HG02840 (cell line): ENCODE measurements around the gene CHD1.
A peak's percentile ranks its signal among the peaks of the same experiment; 100 is the strongest.
"Not testable (repeated sequence)": the region's sequence is repeated elsewhere in the genome, so short reads cannot be mapped to it uniquely, and the experiment has no call there.

ENCODE experiments used
- ATAC-seq: cut with Tn5 transposase; IDR thresholded peaks from one replicate; pipeline ENCODE4 v1.9.1; 2021; ENCODE audit warnings: mild to moderate bottlenecking, moderate library complexity, moderate number of reproducible peaks; ENCODE audit not compliant: unreplicated experiment, low FRiP score

CHD1 gene

DNA sequence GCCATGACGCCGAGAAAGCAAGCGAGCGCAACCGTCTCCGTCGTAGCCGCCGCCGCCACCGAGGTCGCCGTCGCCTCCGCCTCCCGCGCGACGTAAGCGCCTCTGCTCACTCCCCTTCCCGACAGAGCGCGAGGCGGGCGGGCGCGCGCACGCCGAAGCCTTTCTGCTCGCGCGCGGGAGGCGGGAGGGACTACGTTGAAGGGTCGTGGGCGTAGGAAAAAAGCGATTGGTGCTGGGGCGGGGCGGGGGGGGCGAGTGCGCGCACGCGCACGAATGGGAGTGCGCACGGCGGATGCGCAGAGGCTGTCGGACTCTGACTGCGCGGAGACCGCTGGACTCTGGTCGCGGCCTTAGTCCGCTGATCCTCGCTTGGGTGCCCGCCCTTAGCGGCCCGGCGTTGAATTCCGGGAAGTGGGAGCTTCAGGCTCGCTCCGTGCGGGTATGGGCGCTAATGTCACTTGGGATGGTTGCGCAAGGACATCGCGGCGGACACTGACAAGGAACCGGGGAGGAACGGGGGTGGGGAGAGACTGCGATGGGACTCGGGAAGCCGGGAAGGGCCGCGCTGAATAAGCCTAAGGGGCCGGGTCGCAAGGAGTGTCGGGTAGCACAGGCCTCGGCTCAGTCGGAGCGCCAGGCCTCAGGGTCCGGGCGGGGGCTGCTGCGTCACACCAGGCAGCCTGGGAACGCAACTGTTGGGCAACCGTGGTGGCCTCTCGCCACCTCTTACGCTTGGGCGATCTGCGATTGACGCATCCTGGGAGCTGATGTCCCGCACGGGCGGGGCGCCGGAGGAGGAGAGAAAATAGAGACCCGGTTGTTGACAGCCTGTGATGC, at the start of gene CHD1:
Gene CHD1, minus strand, starts transcription at position 135 of the 837 bp plus-strand sequence. CDS start 2,621 bp downstream, outside the sequence.
- peak; percentile 57 for ATAC-seq

DNA sequence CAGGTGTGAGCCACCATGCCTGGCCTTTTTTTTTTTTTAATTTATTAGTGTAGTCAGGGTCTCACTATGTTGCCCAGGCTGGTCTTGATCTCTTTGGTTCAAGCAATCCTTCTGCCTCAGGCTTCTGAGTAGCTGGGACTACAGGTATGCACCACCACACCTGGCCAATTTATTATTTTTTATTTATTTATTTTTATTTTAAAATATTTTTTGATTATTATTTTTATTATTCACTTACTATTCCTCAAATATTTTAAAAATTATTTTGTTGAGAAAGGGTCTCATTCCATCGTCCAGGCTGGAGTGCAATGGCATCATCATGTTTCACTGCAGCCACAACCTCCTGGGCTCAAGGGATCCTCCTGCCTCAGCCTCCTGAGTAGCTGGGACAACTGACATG, 49.7 kb upstream of the CHD1 start:
- no peak for ATAC-seq

DNA sequence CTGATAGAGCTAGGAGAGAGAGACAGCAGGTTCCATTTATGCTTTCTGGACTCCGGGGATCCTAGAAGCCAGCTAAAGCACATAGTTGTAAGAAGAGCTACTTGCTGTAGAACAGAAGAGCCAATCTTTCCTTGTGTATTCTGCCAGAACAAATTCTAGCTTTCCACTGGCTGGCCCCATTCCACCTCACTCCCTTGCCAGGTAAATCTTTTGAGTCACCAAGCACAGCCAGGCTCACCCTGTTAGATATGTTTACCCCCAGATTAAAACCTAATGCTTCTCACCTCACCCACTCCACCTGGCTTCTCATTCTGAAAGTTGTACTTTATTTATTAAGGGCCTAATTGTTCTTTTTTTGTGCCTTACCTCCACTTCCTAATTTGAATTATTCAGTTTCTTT, 48.9 kb upstream of the CHD1 start:
- no peak for ATAC-seq

DNA sequence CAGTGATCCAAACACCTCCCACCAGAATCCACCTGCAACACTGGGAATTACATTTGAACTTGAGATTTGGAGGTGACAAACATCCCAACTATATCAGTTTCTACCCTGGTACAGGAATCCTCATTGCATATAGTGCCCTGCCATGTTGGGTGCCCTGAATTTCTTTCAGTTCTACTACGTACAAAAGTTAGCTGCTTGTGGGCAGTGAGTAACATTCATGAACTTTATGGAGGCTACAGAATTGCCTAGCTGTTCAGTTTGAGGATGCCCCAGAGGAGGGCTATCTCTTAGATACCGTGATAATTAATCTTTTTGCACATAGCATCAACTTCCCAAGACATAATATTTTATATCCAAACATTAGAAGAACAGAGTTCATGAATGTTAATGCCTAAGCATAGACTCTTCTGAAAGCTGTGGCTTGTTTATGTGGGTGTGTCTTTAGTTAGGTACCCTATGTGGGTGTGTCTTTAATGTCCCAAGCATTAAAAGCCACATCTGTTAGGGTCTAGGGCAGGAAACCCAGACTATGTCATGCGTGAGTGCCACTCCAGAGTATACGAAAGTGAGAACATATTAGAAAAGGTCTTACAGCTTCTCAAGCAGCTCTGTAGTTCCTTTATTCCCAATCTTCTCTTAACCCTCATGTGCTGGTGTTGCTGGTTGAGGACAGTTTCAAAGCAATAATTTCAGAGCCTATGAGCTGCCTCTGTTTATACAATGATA, 47.0 kb upstream of the CHD1 start:
- ATAC-seq: peak; percentile 66

DNA sequence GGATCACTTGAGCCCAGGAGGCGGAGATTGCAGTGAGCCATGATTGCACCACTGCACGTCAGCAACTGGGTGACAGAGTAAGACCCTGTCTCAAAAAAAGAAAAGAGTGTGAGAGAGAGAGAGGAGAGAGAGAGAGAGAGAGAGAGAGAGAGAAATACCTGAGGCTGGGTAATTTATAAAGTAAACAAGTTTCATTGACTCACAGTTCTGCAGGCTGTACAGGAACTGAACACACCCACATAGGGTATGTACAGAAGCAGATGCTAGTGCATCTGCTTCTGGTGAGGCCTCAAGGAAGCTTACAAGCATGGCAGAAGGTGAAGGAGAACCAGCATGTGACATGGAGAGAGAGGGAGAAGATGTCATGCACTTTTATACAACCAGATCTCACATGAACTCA, 46.4 kb upstream of the CHD1 start:
- ATAC-seq: no peak

DNA sequence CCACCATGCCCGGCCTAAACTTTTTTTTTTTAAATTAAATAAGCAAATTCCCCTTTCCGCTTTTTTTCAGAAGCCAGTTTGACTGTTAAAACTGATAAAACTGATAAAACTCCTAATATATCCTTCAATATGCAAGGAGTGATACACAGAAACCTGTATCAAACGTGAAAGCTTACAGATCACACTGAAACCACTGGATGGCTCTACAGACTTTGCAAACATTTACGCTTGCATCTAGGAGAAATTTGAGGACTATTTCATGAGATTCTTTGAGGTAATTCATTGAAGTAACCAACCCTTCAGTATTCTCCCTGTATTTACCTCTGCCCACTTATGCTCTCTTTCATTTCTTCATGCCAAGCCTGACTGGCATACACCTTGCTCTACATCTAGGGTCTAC, 40.6 kb upstream of the CHD1 start:
- no peak for ATAC-seq

DNA sequence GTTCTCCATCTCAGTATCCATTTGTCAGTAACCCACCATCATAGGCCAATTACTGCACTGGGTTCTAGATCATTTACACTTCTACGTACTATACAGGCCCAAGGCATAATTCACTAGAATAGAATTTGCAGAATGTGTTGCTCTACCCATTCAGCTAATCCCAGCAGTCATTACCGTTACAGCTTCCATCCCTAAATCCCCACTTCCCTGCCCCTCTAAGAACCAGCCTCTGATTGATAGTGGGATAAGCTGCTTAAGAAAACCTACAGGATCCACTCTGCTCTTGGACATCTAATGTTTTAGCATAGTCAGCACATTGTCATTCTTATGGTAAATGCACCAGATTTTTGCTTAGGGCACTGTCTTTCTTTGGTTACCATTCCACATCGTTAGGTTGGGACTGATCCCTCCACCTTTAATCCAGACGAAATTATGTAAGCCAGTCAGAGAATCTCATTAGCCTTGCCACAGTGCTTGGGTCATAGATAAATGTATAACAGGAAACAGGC, 39.3 kb upstream of the CHD1 start:
- ATAC-seq: no peak

DNA sequence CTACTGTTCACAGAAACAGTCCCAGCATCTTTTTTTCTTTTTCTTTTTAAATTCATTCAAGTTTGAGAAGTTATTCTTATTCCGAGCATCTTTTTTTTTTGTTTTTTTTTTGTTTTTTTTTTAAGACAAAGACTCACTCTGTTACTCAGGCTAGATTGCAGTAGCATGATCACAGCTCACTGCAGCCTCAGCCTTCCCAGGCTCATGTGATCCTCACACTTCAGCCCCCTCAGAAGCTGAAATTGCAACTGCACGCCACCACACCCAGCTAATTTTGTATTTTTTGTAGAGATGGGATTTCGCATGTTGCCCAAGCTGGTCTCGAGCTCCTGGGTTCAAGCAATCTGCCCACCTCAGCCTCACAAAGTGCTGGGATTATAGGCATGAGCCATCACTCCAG, 36.4 kb upstream of the CHD1 start:
- no peak for ATAC-seq

DNA sequence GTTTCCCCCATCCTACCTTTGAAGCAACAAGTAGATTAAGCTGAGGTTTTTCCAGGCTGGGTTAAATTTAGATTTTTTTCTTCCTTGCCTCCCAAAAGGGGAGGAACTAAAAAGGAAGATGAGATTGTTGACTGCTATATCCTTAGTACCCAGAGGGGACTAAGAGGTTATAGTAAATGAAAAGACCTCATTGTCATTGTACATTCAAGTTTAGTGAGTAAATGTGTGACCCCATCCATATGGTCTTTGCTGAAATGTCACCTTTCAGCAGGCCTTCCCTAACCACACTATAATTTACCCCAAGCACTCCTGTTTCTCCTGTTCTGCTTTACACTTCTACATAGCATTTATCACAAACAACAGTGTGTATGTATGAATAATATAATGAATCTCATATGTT, 35.8 kb upstream of the CHD1 start:
- ATAC-seq: no peak

DNA sequence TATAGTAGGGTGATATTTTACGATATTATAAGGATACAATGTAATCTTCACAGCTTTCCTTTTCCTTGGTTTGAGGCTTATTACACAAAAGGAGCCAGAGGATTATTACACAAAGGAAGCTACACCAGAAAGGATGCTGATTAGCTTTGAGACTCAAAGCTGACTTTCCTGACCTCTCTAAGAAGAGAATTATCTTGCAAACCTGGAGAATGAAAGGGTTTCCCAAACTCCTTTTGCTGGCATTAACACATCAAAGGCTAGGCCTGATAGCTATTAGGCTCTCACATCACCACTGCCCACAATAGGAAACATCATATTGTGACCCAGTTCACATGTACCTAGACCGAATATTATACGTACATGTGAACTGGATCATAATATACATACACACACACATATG, 34.2 kb upstream of the CHD1 start:
- no peak for ATAC-seq

DNA sequence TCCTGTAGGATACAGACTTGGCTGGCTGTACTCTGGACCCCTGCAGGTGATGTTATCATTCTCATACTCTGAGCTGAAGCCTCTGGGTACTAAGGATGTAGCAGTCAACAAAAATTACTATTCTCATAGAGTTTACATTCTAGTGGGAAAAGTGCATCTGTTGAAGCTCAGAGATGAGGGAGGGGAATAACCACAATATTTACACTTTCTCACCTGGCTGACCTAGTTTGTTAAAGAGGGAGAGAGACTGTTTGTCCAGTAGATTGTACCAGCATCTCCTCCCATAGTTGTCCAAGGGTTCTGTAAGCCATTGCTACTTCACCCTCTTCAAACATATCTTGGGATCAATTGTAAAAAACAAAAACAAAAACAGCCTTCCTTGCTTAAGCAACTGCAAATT, 33.8 kb upstream of the CHD1 start:
- no peak for ATAC-seq

DNA sequence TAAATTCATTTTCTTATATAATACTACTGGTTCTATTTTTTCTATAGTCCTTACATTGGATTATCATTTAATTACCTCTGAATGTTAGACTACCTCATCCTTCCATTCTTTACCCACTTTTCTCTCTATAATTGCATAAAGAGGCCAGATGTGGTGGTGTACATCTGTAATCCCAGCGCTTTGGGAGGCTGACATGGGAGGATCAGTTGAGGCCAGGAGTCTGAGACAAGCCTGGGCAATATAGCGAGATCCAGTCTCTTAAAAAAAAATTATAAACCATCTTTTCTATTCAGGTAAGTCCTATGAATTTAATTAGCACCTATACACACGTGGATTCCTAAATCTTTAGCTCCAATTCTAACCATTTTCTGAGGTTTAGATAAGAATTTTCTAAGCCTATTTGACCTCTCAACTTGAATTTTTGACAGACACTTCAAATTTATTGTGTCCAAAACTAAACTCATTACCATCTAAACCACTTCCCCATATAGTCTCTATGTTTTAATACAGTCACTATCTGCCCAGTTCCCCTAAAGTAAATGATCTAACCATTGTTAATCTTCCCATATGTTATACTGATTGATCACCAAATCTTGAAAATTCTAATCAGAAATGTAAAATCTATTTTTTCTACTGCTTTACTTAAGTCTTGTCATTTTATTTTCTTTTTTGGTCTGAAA, 33.0 kb upstream of the CHD1 start:
- no peak for ATAC-seq

DNA sequence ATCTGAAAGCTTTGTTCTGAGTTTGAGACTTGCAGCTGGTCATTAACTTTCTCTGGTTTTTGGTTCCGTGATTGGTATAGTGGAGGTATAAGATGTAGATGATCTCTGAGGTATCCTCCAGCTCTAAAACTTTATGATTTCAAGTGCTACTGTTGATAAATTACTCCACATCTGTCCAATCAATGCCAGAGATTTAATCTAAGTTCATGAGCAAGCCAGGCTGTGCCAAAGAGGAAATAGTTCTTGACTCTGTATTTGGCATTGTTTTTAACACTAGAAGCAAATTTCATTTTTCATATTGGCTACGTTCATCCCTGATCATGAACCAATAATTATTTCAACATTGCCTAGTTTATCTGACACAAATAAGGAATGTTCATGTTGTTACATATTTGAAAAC, 28.5 kb upstream of the CHD1 start:
- no peak for ATAC-seq

DNA sequence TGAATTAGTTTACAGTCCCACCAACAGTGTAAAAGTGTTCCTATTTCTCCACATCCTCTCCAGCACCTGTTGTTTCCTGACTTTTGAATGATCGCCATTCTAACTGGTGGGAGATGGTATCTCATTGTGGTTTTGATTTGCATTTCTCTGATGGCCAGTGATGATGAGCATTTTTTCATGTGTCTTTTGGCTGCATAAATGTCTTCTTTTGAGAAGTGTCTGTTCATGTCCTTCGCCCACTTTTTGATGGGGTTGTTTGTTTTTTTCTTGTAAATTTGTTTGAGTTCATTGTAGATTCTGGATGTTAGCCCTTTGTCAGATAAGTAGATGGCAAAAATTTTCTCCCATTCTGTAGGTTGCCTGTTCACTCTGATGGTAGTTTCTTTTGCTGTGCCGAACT, 27.1 kb upstream of the CHD1 start:
- ATAC-seq: not testable (repeated sequence)

DNA sequence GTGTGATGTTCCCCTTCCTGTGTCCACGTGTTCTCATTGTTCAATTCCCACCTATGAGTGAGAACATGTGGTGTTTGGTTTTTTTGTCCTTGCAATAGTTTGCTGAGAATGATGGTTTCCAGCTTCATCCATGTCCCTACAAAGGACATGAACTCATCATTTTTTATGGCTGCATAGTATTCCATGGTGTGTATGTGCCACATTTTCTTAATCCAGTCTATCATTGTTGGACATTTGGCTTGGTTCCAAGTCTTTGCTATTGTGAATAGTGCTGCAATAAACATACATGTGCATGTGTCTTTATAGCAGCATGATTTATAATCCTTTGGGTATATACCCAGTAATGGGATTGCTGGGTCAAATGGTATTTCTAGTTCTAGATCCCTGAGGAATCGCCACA, 26.7 kb upstream of the CHD1 start:
- ATAC-seq: not testable (repeated sequence)

DNA sequence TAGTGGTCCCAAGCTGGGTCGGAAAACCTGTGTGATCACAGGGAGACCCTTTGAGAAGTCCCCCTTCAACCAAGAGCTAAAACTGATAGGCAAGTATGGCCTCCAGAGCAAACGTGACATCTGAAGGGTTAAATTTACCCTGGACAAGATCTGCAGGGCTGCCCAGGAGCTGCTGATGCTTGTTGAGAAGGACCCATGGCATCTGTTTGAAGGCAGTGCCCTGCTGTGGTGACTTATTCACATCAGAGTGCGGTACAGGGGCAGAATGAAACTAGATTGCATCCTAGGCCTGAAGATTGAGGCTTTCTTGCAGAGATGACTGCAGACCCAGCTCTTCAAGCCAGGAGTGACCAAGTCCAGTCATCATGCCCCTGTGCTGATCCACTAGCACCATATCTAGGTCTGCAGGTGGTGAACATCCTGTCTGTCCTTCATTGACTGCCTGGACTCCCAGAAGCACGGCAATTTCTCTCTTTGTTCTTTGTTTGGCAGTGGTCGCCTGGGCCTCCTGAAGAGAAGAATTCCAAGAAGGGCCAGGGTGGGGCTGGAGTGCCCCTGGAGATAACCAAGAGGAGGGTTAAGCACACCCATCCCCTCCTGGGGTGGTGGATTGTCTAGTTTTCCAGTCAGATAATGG, 25.7 kb upstream of the CHD1 start:
- ATAC-seq: no peak

DNA sequence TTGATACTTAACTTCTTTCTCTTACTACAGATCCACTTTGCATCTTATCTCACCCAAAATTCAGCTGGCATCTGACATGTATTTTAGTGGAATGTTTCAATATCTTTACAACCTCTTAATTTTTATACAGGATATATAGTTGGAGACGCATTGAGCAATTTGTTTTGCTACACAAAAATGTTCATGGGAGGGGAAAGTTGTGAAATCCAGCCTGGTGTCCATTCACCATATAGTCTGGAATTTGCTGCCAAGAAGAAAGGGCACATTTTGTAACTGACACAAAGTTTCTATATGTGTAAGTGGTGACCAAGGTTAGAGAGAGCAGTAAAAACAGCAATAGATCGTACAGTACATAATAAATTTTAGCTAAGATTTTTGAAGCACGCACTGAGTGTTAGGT, 14.0 kb upstream of the CHD1 start:
- no peak for ATAC-seq

DNA sequence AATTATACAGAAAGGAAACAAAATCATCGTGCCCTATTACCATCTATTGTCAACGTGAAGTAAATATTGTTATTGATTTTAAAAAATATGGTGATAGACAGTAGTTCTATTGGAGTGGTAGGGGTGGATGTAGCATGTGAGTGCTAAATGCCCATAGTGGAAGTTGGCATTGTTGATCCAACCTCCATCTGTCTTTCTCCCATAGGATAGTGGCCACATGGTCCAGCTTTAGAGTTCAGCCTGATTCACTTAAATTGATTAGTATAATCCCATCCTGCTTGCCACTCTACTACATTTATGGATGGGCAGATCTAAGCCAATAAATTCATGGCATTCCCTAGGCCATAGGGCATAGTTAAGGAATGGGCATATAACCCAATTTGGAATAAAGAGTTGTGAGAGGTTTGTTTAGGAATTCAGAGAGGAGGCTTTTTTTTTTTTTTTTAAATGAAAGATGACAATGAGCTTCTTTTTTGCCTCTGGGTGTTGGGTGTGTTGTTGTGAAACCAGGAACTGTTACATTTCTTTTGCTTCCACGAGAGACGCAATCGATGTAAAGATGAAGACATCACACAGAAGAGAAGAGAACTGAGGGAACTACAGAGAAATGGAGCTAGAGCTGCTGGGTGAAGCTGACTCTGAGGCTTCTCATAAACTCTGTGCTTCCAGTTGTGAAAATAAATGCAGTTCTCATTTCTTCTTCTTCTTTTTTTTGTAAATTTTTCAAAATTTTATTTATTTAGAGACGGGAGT, 12.5 kb upstream of the CHD1 start:
- ATAC-seq: no peak

DNA sequence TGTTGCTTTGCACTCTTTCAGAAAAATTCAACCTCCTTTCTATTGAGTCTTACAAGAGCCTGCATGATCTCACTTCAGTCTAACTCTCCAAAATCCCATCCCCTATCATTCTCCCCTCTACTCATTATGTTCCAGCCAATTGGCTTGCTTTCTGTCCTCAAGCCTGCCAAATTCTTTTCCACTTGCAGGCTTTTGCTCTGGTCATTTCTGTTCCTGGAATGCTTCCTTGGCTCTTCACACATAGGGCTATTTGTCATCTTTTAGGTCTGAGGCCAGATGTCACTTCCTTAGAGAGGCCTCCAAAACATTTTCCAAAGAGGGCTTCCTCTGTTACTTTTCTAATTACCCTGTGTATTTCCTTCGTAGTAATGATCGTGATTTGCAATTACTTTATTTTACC, 11.8 kb upstream of the CHD1 start:
- no peak for ATAC-seq

DNA sequence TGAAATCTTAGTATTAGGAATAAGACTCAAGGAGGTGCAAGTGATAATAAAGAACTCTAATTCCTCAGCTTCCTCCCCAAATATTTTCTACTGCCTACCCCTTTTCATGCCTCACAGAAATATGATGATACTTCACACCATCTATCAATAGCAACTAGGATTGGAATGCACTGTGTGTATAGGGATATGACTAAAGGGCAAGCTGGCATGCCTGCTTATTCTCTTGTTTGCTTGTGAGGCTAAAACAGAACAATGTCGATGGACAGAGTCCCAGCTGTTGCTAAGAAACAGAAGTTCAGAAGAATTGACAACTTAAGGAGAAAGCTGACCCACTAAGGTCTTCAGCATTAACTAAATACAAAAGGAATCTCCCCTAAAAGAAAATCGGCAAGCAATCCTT, 9.7 kb upstream of the CHD1 start:
- ATAC-seq: no peak
